Esophagus muscularis mucosa (tissue), 4 donors: ENCODE data around the gene CHST12. TPM values are rescaled to one million over a fixed set of nuclear protein-coding genes. Genes with fewer than 3 reads are reported as not detected.
"Not testable (repeated sequence)": the region's sequence is repeated elsewhere in the genome, so short reads cannot be mapped to it uniquely, and the experiment has no call there.

Experiments
- DNase-seq: peaks from one replicate; pipeline ENCODE4 v3.0.0-alpha.2; 2017; ENCODE audit errors: extremely low spot score
- H3K27ac ChIP-seq, 4 donors: fragments of 200-600 bp; sonication (generic); replicated peaks in 1 of 4; 1 replicate in 3 of 4; 2 replicates in 1 of 4; pipeline ENCODE4 v1.5.1; 2016 to 2019; ENCODE audit warnings: mild to moderate bottlenecking in 1 of 4
- H3K27me3 ChIP-seq, 4 donors: fragments of 200-600 bp; sonication (generic); one replicate each; pipeline versions ENCODE4 v1.5.1 to v1.6.0; 2016 to 2019
- H3K36me3 ChIP-seq, 4 donors: fragments of 200-600 bp; sonication (generic); one replicate each; pipeline ENCODE4 v1.5.1; 2016 to 2019
- H3K4me1 ChIP-seq, 4 donors: fragments of 200-600 bp; sonication (generic); one replicate each; pipeline ENCODE4 v1.5.1; 2016 to 2019
- H3K4me3 ChIP-seq, 4 donors: fragments of 200-600 bp; sonication (generic); 1 replicate in 2 of 4; 2 replicates in 2 of 4; pipeline ENCODE4 v1.5.1; 2016 to 2019; ENCODE audit warnings: mild to moderate bottlenecking in 4 of 4, moderate library complexity in 1 of 4
- H3K9me3 ChIP-seq, 4 donors: fragments of 200-600 bp; sonication (generic); 1 replicate in 3 of 4; 2 replicates in 1 of 4; pipeline ENCODE4 v1.5.1; 2016 to 2019
- CTCF ChIP-seq, 3 experiments: fragments of 200-600 bp in 2 of 3; fragments of 450-650 bp in 1 of 3; sonication (generic) in 2 of 3; IDR thresholded peaks; one replicate each; pipeline ENCODE4 v1.5.1; 2017 to 2019; ENCODE audit warnings: antibody characterized with exemption in 3 of 3, mild to moderate bottlenecking in 2 of 3, moderate library complexity in 1 of 3
- EP300 ChIP-seq: sonication (generic); formaldehyde crosslinking; IDR thresholded peaks from one replicate; pipeline ENCODE4 v1.6.1; 2017; ENCODE audit warnings: antibody characterized with exemption
- POLR2A ChIP-seq: fragments of 450-650 bp; IDR thresholded peaks from one replicate; pipeline ENCODE4 v1.6.1; 2017; ENCODE audit warnings: antibody characterized with exemption, moderate library complexity, mild to moderate bottlenecking, low read depth
- POLR2AphosphoS5 ChIP-seq, 2 donors: sonication (generic); formaldehyde crosslinking; IDR thresholded peaks; one replicate each; pipeline ENCODE4 v1.6.1; 2017; ENCODE audit warnings: antibody characterized with exemption in 2 of 2
- WGBS: methylation state at CpG from one replicate; pipeline ENCODE4 v1.1.5; 2018; 5-methylcytosine and 5-hydroxymethylcytosine counted together
- intact Hi-C: fragments of 100-400 bp; cut with DNase I; formaldehyde crosslinking; loops from one replicate; pipeline ENCODE4 v1.15.1; 2023
- total RNA-seq, 4 donors: library from RNA; depleted of rRNA; stranded (reverse); fragments of >200 nt; gene quantifications; one replicate each; pipeline versions ENCODE4 v1.1.0 to v1.2.1, GENCODE V29; 2016

CHST12 gene
- total RNA-seq, 4 donors from 2014 or later, result 6.6 to 24.0 (median 14.8) TPM

- Histone ChIP-seq H3K27me3 (no peaks in the 10 kb centered on the region), H3K4me1 (peaks cover 6 to 13% (median 9%) of the 10 kb centered on the region in 4 donors), H3K9me3 (no peaks in the 10 kb centered on the region), H3K4me3 (no peak overlapping the region), H3K36me3 (peaks cover 0 to 13% (median 2%) of the 10 kb centered on the region in 4 donors), H3K27ac (peak overlapping the region in 1 of 4 donors; percentile 20)
- intact Hi-C loops, result no loop called here
- TF ChIP-seq POLR2AphosphoS5 (IDR thresholded peaks at IDR 0.05) (peak in 1 of 2 donors; percentile 57), CTCF (IDR thresholded peaks at IDR 0.05) (no peak), EP300 (no peak), POLR2A (no peak)
- WGBS, result 85% methylated on average over 14 of the region's 31 CpGs
- DNase-seq, result no peak
Measured at GRCh38 chr7:2387897-2388636, 15.3 kb upstream of the CHST12 start.

- Histone ChIP-seq H3K27ac (no peak overlapping the region), H3K4me1 (peaks cover 8 to 13% (median 10%) of the 10 kb centered on the region in 4 donors), H3K9me3 (no peaks in the 10 kb centered on the region), H3K4me3 (no peak overlapping the region), H3K36me3 (peaks cover 0 to 8% (median 0%) of the 10 kb centered on the region in 4 donors), H3K27me3 (no peaks in the 10 kb centered on the region)
- DNase-seq, result no peak
- intact Hi-C loops, result no loop called here
- WGBS, result 89% methylated on average over 5 of the region's 5 CpGs
- TF ChIP-seq POLR2A (no peak), POLR2AphosphoS5 (IDR thresholded peaks at IDR 0.05) (no peak), CTCF (IDR thresholded peaks at IDR 0.05) (no peak)
Measured at GRCh38 chr7:2388637-2388954, 14.8 kb upstream of the CHST12 start.

GRCh38 chr7:2390020-2390816, 13.2 kb upstream of the CHST12 start:
- H3K4me3 ChIP-seq, H3K27me3 ChIP-seq, DNase-seq, H3K27ac ChIP-seq, H3K36me3 ChIP-seq, intact Hi-C loops, H3K9me3 ChIP-seq: not testable (repeated sequence)
- peaks cover 11 to 14% (median 12%) of the 10 kb centered on the region in 4 donors for H3K4me1 ChIP-seq
- 48% methylated on average over 15 of the region's 16 CpGs for WGBS

GRCh38 chr7:2393706-2394105, 9.7 kb upstream of the CHST12 start:
- 51% methylated on average over 12 of the region's 12 CpGs for WGBS
- Histone ChIP-seq H3K9me3 (no peaks in the 10 kb centered on the region), H3K27me3 (no peaks in the 10 kb centered on the region), H3K27ac (no peak overlapping the region), H3K36me3 (peaks cover 0 to 4% (median 0%) of the 10 kb centered on the region in 4 donors), H3K4me1 (peaks cover 8 to 12% (median 11%) of the 10 kb centered on the region in 4 donors), H3K4me3 (no peak overlapping the region)
- TF ChIP-seq POLR2AphosphoS5 (IDR thresholded peaks at IDR 0.05), result no peak
- no peak for TF ChIP-seq CTCF (IDR thresholded peaks at IDR 0.05)
- TF ChIP-seq EP300, result no peak
- no peak for TF ChIP-seq POLR2A
- intact Hi-C loops, result no loop called here
- no peak for DNase-seq

GRCh38 chr7:2394566-2395082, 8.8 kb upstream of the CHST12 start:
- no peak for DNase-seq
- intact Hi-C loops, result no loop called here
- WGBS, result 91% methylated on average over 17 of the region's 21 CpGs
- peaks cover 0 to 4% (median 0%) of the 10 kb centered on the region in 4 donors for H3K36me3 ChIP-seq
- H3K27ac ChIP-seq, result no peak overlapping the region
- TF ChIP-seq CTCF (IDR thresholded peaks at IDR 0.05) (no peak), POLR2AphosphoS5 (IDR thresholded peaks at IDR 0.05) (no peak), POLR2A (no peak), EP300 (no peak)
- H3K4me3 ChIP-seq, result no peak overlapping the region
- no peaks in the 10 kb centered on the region for H3K27me3 ChIP-seq
- no peaks in the 10 kb centered on the region for H3K9me3 ChIP-seq
- H3K4me1 ChIP-seq, result peaks cover 14 to 18% (median 17%) of the 10 kb centered on the region in 4 donors
